ENCODE data around the gene CAMP.
"Not testable (repeated sequence)": the region's sequence is repeated elsewhere in the genome, so short reads cannot be mapped to it uniquely, and the experiment has no call there.

Gene CAMP, protein sequence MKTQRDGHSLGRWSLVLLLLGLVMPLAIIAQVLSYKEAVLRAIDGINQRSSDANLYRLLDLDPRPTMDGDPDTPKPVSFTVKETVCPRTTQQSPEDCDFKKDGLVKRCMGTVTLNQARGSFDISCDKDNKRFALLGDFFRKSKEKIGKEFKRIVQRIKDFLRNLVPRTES

DNA sequence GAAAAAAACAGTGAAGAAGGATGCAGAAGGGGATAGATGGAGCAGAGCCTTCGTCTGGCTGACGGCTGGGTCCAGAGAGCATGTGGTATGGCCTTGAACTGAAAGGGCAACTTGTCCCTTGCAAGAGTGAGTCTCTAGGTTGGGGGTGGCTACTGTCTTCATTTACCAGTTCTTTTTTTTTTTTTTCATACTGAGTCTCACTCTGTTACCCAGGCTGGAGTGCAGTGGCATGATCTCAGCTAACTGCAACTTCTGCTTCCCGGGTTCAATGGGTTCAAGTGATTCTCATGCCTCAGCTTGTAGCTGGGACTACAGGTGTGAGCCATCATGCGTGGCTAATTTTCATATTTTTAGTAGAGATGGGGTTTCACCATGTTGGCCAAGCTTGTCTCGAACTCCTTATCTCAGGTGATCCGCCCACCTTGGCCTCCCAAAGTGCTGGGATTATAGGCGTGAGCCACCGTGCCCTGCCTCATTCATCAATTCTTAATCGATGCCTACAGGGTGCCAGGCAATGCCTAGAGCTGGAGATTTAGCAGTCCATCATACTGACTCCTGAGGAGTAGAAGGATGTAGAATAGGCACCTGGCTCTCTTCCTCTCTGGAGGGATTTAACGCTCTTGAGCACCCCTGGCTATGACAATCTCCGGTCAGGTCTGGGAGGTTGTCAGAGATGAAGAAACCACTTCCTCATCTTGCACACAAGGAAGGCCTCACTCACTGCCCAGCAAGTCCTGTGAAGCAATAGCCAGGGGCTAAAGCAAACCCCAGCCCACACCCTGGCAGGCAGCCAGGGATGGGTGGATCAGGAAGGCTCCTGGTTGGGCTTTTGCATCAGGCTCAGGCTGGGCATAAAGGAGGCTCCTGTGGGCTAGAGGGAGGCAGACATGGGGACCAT is at the start of gene CAMP:
Gene CAMP (plus strand): TSS at position 880 of the 898 bp plus-strand sequence. CDS start 17 bp downstream, at position 897.
- no peak for DNase-seq

DNA sequence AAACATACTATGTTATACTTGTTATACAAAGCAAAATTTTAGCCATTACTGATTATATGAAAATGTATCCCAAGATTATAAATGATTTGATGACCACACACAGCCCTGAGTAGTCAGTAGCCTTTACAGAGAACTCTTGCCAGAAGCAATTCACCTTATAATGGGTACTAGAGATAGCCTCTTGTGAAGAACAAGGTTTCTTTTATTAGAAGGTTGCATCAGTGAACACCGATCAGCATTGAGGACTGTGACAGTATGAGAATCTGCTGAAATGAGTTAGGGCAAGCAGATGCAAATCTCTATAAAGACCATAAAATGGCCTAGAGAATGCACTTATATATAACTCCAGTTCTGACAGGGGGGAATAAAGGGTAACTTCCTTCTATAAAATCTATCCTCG is 45.2 kb upstream of the CAMP start:
- DNase-seq: no peak

DNA sequence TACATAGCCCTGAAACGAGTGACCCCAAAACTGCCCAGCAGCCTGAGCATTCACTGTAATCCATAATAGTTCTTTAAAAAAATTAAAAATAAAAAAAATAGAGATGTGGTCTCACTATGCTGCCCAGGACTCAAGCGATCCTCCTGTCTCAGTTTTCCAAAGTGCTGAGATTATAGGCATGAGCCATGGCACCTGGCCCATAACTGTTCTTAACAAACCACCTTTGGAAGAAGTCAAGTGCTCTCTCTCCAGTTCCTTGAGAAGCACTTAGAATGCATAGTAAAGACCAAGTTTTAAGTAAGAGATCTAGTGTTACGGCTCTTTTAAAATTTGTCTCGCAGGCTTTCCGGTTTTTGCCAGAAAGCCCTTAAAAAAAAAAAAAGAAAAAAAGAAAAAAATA is 43.3 kb upstream of the CAMP start:
- DNase-seq: no peak

DNA sequence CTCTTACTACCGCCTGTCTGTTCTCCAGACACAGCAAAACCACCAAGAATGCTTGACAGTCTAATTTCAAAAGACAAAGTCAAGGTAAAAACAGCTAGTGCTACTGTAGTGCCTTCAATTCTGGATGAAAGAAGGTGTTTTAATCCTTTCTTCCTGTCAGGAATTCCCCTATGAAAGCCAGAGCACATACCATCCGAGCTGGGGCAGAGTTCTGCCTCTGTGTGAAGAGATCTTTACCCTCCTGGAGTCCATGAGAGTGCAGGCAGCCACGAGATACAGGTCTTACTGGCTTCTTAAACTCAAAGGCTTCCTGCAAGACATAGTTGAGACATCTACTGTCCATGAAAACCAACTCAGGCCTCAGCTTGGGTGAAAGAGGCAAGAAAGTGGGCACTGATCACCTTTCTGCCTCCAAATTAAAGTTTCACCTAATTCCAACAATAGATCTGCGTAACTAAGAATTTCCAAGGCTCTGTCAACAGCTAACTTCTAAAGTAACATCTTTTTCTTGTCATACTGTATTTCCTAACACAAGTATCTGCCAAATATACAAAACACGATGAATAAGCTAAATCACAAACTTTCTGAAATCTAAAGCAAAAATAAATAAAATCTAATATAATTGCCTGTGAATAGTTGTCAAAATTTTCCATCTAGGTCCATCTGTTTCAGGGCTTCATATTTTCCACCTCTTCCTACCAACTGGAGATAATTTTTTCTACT is 42.6 kb upstream of the CAMP start:
- DNase-seq: no peak

DNA sequence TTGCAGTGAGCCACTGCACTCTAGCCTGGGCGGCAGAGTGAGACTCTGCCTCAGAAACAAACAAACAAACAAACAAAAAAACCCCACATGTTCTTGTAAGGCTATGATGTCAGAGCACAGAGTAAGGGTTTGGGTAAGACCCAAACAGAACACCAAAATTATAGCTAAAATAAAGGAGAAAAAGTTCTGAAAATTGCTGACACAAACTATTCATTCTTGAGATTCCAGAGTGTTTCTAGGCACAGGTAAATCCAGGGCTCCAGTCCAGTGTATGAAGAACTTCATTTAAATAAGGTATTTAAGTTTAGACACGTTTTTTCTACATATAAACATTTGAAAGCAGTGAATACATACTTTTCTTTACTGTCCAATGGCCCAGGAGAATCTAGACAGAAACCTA is 39.0 kb upstream of the CAMP start:
- DNase-seq: no peak

DNA sequence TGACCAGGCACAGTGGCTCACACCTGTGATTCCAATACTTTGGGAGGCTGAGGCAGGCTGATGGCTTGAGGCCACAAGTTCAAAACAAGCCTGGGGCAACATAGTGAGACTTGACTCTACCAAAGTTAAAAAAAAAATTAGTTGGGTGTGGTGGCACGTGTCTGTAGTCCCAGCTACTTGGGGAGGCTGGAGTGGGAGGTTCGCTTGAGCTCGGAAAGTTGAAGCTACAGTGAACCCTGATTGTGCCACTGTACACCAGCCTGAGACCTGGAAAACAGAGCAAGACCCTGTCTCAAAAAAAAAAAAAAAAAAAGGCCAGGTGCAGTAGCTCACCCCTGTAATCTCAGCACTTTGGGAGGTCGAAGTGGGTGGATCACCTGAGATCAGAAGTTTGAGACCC is 38.2 kb upstream of the CAMP start:
- DNase-seq: no peak

DNA sequence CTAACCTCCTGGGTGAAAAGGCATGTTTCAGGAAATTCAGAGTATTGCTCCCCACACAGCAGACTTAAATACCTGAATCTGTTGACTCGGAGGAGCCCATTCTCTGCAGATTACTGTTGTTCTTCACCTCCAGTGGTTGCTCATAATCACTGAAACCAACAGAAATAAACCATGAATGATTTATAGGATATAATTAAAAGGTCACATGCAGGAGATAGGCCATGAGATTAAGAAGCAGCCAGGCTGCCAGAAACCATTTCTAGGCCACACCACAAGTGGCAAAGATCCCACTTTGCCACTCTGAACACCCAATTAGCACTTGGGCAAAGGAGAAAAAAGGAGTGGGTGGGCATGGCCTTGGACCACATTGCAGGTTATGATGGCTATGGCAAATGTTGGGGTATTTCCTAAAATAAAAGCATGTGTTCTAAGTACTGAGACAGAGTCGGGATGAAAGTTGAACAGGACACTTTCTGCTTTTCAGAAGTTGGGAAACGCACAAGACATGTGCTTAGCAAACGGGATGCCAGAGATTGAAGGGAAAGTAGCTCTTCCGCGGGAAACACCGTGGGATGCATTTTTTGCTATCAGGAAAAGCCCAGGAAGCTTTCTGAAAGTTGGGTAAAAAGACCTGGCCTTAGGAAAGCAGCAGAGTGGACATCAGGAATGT is 36.5 kb upstream of the CAMP start:
- no peak for DNase-seq

DNA sequence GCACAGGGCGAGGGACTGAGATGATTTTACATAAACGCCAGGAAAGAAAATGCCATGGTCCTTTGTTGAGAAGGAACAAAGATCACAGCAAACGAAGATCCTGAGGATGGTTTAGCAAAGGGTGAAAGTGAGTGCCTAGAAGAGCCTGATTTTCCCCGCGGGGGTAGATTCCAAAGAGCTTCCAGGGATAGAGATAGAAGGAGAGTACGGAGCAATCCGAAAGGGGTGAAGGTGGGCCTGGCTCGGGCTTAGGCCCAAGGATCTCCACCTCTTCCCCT is 36.1 kb upstream of the CAMP start:
- DNase-seq: no peak

DNA sequence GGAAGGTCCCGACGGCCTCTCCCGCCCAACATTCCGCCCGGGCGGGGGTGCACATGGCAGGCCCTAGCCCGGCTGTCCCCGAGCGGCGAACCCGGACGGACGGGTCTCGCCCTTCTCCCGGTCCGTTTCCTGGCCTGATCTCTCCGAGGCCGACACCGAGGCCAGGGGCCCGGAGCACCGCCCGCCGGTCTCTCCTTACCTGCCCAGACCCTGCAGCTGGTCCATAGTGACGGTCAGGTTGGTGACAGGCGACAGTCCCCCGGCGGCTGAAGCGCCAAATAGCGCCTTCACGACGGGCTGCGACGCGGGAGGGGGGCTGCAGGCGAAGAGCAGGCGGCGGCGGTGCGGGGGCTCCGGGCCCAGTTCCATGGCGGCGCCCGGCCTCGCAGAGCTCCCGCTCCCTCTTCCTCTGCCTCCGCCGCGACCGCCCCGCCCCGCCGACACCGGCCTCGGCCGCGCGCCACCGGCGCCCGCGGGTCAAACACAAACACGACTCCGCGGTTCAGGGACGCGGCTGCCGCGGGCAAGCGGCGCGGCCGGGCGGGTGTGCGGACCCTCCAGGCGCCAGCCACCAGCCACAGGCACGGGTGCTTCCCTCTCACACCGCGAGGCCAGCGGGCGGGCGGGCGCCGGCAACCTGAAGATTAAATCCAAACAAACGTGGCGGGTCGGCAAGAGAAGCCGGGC is 35.6 kb upstream of the CAMP start:
- DNase-seq: no peak

DNA sequence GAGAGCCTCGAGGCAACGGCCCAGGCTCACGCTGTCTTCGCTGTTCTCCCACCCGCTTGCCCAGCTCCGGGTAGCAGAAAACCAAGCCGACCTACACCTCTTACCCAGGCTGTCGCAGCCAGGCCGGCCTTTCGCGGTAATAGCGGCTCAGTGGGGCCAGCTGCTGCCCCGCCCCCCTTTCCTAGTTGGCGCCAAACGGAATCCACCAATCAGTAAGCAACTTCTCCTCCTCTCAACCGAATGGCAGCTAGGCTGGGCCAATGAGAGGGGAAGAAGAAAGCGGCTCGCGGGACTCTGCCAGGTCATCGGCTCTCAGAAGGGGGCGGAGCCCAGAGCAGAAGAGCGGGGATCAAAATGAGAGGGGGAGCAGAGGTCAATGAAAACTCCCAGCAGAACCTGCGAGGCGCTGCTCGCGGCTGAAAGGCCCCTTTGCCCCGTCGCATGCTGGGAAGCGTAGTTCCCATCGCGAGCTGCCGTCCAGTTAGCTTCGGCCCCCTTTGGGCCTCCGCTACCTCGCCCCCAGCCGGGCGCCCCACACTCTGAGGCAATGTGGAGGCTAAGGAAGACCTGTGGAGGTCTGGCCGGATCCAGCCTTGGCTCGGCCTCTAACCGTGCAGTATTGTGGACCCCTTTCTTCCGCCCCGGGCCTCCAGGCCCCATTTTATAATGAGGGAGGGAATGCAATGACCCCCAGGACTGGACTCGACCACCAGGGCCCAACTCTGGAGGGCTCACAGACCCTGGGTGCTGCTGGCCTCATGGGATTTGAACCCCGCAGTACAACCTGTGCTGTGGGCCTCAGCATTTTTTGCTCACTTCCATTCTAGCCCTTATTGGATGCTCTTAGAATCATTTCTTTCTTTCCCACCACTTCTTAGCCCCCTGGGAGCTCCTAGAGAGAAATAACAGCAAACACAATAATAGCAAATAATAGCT is 34.8 kb upstream of the CAMP start, which contains the start of gene CDC25A:
Gene CDC25A (minus strand): TSS at position 152 of the 936 bp plus-strand sequence. CDS start 470 bp downstream, outside the sequence.
- DNase-seq: peak; percentile 88

DNA sequence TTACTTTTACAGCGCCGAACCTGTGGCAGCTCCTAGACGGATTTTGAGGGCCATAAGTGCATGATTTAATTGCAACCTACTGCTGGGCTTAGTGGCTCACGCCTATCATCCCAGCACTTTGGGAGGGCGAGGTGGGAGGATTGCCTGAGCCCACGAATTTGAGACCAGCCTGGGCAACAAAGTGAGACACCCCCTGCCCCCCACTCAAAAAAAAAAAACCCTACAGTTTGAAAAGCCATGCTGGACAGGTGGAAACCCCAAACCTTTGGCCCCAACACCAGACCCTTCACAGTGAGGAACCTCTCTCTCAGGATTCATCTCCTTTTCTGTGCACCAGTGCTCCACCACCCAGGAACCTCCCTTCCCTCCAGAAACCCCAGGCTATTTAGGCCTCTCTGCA is 34.0 kb upstream of the CAMP start:
- DNase-seq: no peak

DNA sequence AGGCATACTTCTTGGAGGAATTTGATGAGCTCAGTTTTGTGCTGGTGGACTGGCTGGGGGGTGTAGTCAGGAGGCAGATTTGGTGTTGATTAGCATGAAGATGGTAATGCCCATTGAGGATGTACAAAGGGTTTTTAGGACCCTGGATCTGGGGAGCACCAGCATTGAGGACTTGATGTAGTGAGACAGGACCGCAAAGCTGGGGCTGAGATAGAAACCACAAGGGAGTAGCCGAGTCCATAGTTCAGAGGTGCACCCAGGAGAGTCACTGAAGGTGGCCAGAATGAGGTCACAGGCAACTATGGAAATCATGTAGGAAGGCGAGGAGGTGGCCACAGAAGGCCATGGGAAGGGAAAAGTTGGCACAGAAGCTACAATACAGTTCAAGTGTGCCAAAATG is 32.4 kb upstream of the CAMP start:
- no peak for DNase-seq

DNA sequence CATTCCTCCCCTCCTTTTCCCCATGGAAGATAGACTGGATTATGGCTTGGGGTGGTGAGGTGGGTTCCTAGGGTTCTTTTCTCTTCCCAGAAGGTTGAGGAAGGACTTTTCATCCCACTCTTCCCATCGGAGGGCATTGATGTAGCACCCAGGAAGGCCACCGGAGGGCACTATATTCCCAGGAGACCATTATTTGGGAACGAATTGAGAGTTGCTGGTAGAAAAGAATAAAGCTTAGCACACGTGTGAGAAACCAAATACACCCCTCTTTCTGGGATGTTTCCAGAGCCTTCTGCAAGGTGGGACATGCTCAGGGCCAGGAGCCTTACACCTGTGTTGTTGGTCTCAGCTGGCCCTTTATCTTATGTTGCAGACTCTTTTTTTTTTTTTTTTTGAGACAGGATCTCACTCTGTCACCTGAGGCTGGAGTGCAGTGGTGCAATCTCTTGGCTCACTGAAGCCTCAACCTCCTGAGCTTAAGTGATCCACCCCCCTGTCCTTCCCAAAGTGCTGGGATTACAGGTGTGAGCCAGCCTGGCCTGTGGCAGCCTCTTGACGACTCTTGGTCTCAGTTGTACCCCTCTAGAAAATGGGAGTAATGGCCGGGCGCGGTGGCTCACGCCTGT is 28.7 kb upstream of the CAMP start:
- DNase-seq: peak; percentile 12

DNA sequence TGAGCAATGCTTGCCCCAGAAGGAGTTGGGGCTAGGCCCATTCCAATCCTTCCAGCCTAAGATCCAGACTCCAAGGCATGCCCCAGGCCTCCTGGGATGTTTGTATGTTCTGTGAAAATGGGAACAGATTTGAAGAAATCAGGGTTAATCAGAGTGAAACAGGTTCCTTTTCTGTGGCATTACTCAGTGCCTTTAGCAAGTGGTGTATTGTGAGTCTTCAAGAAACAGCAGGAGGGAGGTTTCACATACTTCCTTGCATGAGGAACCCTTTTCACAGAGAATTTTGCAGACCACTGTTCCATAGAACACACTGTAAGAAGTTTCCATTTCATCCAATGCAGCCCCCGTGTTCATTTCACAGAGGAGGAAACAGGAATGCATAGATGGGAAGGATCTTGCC is 26.7 kb upstream of the CAMP start:
- no peak for DNase-seq

DNA sequence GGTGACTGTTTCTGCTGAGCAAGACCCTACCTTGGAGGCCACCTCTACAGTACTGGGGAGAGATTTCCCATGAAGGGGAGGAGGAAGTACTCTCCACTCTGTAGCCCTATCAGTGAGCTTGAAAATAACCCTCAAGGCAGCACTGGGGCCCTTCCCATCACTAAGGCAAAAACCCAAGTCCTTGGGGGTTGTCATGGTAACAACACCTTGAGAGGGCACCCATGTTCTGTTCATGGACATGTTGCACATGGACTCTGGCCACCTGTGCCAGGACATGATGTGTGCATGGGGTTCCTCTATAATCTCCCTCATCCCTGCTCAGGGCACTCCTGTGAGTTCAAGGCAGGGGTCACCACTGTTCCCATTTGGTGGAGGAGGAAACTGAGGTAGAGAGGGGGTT is 24.2 kb upstream of the CAMP start:
- DNase-seq: no peak

DNA sequence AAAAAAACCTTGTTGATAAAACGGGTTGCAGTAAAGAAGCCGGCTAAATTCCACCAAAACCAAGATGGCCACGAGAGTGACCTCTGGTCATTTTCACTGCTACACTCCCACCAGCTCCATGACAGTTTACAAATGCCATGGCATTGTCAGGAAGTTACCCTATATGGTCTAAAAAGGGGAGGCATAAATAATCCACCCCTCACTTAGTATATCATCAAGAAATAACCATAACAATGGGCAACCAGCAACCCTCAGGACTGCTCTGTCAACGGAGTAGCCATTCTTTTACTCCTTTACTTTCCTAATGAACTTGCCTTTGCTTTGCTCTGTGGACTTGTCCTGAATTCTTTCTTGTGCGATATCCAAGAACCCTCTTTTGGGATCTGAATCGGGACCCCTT is 20.7 kb upstream of the CAMP start:
- DNase-seq: no peak

DNA sequence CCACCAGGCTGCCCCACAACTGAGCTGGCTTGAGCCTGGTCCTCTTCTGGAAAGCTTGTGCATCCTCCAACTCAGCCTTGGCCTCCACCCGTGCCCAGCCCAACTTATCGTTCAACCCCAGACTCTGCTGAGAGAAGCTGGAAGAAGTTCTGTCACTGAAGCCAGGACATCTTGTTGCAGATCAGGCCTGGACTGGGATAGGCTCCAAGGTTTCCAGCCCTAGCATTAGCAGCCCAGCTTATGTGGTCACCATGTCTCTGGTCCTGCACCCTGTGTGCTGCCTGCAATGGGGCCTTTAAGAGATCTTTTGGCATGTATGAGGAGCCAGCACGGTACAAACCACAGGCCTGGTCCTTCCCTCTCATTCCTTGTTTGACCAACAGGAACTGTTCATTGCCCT is 15.2 kb upstream of the CAMP start:
- no peak for DNase-seq

DNA sequence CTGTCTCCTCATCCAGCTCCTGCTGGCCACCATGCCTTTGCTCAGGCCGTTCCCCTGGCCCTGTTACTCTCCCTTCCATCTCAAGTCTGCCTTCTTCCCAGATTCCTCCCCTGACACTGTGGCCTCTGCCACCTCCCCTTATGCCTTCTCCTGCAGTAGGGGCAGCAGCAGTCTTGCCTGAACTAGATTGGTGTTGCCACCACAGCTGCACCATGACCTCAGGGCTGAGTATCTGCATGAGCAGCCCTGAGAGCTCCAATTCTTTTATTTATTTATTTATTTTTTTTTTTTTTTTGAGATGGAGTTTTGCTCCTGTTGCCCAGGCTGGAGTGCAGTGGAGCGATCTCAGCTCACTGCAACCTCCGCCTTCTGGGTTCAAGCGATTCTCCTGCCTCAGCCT is 13.8 kb upstream of the CAMP start:
- DNase-seq: no peak

DNA sequence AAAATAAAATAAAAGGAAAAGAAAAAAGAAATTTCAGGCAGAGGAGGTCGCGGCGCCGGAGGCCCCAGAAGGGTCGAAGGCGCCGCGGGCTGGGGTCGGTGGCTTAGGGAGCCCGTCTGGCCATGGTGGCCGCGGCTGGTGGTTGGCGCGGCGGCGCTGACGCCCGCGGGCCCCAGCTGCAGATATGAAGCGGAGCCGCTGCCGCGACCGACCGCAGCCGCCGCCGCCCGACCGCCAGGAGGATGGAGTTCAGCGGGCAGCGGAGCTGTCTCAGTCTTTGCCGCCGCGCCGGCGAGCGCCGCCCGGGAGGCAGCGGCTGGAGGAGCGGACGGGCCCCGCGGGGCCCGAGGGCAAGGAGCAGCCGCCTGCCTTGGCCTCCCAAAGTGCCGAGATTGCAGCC is 12.8 kb upstream of the CAMP start:
- DNase-seq: not testable (repeated sequence)

DNA sequence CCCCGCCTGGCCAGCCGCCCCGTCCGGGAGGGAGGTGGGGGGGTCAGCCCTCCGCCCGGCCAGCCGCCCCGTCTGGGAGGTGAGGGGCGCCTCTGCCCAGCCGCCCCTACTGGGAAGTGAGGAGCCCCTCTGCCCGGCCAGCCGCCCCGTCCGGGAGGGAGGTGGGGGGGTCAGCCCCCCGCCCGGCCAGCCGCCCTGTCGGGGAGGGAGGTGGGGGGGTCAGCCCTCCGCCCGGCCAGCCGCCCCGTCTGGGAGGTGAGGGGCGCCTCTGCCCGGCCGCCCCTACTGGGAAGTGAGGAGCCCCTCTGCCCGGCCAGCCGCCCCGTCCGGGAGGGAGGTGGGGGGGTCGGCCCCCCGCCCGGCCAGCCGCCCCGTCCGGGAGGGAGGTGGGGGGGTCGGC is 11.5 kb upstream of the CAMP start:
- DNase-seq: not testable (repeated sequence)

DNA sequence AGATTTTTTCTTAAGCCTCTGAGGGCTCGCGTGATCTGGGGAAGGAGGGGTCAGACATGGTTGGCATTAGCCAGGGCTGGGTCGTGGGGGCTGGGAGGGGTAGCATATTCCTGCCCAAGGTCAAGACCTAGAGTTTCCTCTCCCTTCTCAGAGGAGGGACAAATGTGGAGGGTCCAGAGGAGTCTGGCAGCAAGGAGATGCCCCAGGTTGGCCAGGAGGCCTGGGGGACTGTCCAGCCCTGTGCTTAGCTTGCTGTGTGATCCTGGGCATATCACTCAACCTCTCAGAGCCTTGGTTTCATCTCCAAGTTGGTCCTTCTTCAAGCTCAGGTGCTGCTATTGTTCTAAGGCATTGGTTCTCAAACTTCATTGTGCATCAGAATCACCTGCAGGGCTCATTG is 9.1 kb upstream of the CAMP start:
- DNase-seq: no peak
